HG02870 (cell line): ENCODE results near the gene CEACAM18.
"Not testable (repeated sequence)": the region's sequence is repeated elsewhere in the genome, so short reads cannot be mapped to it uniquely, and the experiment has no call there.

Experiments used
- ATAC-seq: cut with Tn5 transposase; IDR thresholded peaks from one replicate; pipeline ENCODE4 v1.9.1; 2021; ENCODE audit warnings: mild to moderate bottlenecking, moderate library complexity; ENCODE audit not compliant: unreplicated experiment

The CEACAM18 gene

DNA sequence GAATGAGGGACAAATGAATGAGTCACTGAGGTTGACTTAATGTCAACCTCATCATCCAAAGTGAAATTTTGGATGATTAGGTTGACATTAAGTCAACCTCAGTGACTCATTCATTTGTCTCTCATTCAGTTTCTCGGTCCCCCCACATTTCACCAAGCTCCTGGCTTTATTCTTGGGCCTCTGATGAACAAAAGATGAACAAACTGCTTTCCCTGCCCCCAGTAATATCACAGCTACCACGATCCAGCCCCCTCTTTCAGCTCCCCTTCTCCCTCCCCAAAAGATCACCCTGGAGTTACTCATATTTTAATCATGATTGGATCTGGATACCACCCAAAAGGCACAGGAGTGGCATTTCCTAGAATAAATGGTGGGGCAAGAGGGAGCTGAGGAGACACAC, 10.8 kb downstream of the CEACAM18 start:
- ATAC-seq = no peak

DNA sequence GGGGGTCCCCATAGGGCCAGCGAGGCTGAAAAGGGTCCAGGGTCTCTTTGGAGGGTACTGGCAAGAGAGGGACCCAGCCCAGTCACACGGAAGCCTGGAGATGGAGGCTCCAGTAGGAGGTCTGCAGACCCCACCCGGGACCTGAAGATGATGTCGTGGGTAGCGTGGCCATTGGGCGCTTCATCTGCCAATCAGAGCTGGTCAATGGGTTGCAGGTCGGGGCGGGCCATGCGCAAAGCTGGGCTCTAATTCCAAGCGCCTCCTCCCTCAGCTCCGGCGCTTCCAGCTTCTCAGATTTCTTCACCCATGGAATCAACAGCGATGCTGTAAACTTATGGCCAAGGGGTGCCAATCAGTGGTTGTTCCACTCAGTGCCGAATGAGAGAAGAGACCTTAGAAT, 12.3 kb downstream of the CEACAM18 start:
- no peak for ATAC-seq

DNA sequence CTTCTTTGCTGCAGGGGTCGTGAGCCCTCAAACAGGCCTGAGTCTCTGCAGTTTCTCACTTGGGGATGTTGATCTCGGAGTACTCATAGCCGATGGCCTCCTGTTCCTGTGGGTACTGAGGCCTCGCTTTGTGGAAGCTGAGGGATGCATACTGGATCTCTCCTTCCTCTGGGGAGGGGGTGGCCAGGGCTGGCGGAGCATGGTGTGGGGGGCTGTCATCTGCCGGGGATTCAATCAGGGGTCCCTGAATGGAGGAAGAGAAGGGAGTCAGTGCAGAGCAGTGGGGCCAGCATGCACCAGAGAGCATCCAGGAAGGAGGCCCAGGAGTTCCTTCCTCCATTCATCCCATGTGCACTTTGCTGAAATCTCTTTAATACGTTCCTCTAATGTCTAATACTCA, 13.2 kb downstream of the CEACAM18 start:
- no peak for ATAC-seq

DNA sequence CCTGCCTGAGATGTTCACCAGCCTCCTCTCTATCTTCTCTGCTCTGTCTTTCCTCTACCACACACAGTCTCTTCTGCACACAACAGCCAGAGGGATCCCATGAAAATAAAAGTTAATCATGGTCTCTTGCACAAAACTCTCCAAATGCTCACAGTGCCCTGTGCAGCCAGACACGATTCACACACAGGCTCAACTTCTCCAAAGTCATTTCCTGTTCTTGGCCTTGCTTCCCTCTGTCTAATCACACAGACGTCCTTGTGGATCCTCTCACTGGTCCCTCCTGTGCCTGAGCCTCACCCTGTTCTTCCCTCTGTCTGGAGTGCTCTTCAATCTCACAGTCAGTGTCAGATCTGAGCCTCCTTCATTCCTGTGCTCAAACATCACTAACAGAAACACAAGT, 15.4 kb downstream of the CEACAM18 start:
- no peak for ATAC-seq

DNA sequence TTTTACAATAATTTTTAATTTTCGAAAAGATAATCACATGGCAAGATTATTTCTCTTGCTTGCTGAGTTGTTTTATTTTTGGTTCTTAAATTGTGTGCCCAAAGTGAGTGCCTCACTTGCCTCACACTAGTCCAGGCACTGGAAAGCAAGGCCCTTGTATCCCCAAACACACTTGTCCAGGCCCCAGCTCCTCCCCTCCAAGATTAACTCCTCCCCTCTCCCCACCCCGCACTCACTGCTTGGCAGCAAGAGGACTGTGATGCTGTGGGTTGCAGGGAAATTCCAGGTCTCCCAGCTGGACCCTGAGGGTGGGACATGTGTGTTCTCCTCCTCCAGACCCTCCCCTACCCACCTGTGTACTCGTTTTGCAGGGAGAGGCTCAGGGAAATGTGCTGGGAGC, 19.3 kb downstream of the CEACAM18 start:
- no peak for ATAC-seq

DNA sequence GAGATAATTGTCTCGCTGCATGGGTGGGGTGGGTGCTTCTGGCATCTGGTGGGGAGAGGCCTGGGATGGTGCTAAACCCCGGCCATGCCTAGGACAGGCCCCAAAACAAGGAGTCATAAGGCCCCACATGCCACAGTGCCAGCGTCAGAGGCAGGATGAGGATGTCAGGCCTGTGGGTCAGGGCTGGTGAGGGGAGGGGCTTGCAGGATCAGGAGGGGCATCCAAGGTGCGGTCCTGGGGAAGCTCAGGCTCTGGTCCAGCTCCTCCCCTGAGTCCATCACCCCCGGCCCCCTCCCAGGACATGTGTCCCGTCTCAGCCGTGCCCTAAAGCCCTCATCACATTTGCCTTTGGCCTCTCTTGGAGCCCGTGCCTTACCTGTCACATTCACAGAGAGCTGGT, 22.6 kb downstream of the CEACAM18 start:
- not testable (repeated sequence) for ATAC-seq

DNA sequence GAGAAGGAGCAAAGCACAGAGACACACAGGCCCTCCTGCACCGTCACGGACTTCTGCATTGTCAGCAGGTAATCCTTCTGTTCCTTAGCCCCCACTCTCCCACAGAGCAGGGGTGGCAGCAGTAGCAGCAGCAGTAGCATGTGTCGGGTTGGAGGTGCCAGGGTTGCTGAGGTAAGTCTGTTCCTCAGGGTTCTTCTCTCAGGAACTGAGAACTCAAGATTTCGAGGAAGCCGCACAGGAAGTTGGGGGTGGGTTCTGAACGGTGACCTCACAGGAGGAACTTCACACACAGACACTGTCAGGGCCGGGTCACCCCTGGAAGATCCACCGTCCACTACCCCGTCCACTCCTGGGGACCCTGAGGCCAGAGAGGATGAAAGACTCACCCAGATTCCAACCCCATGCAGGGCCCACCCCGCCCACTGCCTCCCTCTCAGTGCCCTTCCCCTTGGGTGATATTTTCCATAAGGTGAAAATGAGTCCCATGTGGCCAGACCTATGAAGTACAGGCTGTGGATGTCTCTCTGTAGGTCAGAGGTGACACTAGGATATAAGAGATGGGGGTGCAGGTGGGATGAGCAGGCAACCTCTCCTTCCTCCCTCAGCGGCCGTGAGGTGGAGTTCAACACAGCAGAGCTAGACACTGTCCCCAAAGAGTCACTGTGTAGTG, 23.4 kb downstream of the CEACAM18 start, which contains the start of gene SIGLEC12:
TSS of gene SIGLEC12 (minus strand) at position 207 of the 670 bp plus-strand sequence. CDS start at position 140, 67 bp downstream.
- ATAC-seq = no peak

DNA sequence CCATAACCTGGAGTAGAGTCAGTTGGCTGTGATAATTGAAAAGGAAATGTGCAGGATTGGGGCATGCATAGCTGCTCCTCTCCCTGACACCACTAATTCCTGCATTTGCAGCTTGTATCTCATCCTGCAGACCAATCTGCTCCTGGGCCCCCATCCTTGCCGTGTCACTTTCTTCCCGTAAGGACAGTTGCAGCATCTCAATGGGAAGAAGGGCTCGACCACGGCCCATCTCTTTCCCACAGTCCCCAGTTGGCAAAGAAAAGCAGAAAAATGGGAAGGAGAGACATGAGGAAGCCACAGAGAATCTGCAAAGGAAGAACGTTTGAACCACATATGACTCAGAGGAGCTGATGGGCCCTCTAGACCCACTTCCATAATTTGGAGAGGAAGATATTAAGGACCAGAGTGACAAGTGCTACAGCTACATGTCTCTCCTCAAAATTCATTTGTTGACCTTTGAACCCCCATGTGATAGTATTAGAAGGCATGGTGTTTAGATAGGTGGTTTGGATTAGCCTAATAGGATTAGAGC, 25.0 kb downstream of the CEACAM18 start:
- no peak for ATAC-seq

DNA sequence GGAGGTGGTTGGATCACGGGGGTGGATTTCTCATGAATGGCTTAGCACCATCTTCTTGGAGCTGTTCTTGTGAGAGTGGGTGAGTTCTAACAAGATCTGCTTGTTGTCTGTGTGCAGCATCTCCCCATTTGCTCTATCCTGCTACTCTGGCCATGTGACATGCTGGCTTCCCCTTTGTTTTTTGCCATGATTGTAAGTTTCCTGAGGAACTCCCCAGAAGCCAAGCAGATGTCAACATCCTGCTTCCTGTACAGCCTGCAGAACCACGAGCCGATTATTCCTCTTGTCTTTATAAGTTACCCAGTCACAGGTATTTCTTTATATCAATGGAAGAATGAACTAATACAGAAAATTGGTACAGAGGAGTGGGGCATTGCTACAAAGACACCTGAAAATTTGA, 25.6 kb downstream of the CEACAM18 start:
- no peak for ATAC-seq

DNA sequence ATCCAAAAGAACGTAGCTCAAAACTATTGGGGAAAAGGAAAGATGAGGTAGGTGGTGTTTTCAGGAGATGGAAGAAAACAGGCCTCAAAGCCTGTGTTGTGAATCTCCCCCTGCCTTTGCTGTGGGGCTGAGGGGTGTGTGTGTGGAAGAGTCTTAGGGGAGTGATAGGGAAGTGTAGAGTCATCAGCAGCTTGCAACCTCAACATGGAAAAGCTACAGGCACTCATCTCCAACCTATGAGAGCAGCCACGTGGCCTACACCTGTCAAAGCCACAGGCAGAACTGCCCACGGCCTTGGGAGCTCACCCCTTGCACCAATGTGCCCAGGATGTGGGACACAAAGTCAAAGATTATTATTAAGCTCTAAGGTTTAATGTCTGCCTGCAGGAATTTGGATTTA, 27.6 kb downstream of the CEACAM18 start:
- no peak for ATAC-seq

DNA sequence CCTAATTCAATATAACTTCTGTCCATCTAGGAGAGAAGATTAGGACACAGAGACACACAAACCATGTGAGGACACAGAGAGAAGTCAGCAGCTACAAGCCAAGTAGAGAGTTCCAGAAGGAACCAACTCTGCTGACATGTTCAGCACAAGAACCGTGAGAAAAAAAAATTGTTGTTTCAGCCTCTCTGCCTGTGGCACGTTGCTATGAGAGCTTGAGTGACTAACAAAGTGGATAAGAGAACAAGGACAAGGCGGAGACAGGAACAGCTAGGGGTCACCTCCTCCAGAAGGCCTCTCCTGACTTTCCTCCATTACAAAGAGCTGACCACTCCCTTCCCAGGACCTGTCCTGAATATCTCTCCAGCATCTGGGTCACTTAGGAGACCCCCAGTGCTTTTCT, 28.9 kb downstream of the CEACAM18 start:
- ATAC-seq = no peak

DNA sequence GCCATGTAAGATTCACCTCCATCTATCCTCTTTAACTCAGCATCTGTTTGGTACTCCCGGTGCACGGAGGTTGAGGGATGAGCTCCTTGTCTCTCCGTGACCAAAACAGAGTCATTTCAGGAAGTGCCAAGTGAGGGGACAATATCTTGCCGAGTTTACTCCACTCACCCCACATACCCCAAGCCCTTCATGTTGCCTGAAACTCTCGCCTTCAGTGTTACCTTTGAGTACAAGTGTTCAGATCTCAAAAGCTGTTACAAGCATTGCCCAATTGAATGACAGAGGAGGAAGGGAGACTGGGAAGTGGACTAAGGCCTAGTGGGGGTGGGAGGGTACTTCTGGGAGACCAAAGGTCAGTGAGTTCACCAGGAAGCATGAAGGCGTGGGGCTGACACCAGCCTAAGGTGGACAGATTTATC, 29.3 kb downstream of the CEACAM18 start:
- no peak for ATAC-seq

DNA sequence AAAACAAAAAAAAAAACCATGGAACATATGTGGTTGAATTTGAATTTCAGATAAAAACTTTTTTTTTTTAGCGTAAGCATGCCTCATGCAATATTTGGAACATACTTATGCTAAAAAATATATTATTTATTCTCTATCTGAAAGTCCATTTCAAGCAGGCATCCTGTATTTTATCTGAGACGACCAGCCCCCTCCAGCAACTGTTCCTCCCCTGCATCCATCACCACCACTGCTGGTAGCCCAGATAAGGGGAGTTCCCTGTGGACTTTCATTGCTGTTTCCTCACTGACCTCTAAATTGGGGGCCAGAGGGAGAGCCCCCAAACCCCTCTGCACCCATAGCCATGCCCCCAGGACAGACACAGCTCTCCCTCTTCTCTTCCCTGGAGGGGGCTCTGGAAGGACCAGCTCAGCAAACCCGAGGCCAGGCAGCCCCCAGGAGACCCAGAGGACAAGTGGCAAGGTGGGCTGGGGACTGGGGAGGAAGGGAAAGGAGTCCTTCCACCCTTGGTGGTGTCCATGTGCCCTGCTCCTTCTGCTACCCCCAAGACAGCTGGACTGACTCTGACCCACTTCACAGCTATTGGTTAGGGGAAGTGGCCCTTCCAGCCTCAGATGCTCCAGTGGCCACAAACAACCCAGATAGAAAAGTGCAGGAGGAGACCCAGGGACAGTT, 29.9 kb downstream of the CEACAM18 start:
- ATAC-seq = no peak

DNA sequence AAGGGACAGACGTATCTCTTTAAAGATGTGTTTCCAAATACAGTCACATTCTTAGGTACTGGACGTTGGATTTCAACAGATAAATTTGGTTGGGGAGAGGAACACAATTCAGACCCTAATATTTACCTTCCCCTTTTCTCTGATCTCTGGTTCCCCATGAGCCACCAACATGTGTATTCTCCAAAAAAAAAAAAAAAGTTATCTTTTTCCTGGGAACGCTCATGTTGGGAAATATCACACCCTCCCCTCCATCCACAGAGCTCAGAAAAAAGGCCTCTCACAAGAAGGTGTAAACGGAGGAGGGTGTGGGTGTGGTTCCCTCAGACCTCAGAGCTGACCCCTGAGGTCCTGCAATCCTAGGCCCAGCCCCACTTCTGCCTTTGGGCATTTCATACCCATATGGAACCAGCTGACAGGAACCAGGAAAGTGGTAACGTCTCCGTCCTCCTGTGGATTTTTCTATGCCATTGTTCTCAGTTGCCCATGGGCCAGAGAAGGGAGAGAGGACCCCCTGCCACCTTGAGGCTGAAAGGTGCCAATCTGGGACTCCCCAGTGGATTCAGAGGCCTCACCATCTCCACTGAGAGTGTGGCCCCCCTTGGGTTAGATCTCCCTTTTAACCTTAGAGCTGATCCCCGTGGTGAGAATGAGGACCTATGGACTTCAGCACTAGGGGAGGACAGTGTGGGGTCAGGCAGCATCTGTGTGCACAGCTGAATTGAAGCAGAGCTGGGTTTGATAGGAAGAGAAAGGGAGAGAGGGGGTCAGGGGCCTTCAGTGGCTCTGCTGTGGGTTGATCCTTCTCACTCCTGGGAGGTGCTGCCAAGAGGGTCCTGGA, 31.7 kb downstream of the CEACAM18 start:
- ATAC-seq = no peak

DNA sequence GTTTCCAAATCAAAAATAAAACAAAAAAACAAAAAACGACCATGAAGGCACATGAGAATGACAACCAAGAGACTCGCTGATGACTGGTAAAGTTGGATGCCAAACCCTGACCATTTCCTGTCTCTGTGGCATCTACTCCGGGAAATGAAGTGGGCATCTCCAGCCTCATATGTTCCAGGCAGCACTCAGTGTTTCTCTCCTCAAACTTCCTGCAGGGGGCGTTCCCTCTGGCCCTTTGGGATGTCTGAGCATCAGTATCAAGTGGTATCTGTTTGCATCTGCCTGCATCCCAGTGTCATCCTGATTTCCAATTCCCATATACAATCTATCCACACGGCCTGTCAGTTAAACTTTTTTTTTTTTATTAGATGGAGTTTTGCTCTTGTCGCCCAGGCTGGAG, 33.0 kb downstream of the CEACAM18 start:
- ATAC-seq = no peak

DNA sequence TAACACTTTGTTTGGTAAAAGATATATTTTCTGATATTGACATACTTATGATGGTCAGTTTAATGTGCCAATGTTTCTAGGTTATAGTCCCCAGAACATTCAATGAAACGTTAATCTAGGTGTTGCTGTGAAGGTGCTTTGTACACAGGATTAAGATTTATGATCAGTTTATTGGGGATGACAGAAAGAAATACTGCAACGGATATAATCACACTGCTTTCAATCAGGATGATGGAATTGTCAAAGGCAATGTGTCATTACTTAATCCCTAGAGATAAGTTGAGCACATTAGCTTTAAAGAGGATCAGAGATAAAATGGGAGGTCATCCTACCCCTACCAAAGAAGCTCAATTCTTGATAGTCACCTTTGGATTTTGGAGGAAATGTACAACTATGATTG, 35.6 kb downstream of the CEACAM18 start:
- ATAC-seq = no peak

DNA sequence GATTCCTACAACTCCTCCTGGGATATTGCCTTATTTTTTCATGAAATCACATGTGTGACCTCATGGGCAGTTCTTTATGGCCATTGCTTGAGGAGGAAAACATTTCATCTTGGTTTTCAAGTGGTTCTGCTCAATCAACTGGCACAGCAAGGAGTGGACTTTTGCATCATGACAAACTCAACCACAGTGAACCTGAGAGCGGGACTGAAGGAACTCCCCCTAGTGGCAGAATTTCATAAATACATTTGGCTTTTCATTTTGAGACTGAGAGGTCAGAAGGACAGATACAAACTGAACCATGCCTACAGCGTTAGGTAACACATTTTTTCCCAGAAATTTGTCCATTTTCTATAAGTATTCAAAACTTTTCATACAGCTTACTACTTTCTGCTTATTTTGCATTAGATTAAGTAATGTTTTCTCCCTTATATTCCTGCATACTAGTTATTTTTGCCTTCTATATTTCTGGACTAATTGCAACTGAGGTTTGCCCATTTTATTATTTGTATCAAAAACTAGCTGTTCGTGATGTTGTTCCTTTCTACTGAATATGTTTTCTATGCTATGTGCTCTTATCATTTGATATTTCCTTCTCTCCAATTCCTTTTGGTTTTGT, 36.6 kb downstream of the CEACAM18 start:
- no peak for ATAC-seq

DNA sequence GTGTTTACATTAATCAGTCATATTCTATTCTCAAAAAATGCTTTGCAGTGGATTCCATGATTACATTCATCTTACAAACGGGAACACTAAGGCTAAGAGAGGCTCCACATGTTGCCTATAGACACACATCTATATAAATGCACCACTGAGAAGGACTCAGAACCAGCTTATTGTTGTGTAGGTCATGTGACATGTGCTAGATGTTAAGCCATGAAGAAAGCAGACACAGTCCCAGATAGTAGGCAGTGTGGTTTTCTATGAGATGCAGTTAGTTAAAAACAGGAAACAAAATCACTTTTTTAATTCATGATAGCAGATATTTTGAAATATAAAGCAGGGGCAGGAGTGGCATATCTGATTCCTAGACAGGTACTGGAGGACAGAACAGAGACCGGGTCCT, 42.4 kb downstream of the CEACAM18 start:
- no peak for ATAC-seq

DNA sequence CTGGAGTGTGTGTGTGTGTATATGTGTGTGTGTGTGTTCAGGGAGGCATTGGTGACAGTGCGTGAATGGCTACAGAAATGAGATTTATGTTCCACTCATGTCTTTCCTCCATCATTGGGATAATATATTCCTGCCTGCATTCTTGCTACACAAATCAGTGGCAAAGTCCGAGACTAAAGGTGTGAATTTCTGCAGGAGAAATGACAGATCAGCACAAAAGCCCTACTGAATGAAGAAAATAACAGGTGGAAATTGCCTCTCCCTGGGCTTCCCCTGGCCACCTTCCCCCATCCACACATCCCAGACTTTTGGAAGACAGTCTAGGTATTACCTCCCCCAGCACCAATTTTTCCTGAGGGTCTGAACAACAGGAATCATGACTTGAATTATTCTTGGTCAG, 43.0 kb downstream of the CEACAM18 start:
- ATAC-seq = no peak

DNA sequence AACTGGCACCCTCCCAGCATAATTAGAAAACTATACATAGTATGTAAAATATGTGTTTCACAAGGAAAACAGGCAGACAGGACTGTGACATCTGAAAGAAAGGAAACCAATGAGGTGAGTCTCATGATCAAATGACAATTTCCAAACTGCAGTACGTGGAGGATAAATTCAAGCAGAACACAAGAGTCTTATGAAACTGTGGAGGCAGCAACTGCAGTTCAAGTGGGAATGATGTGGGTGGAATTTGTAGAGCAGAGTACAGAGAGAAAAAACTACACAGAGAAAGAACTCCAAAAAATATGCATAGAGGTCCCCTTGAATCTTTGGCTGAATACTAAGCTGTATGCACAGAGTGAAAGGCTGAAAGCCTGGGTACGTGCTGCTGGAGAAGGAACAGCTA, 43.4 kb downstream of the CEACAM18 start:
- no peak for ATAC-seq

DNA sequence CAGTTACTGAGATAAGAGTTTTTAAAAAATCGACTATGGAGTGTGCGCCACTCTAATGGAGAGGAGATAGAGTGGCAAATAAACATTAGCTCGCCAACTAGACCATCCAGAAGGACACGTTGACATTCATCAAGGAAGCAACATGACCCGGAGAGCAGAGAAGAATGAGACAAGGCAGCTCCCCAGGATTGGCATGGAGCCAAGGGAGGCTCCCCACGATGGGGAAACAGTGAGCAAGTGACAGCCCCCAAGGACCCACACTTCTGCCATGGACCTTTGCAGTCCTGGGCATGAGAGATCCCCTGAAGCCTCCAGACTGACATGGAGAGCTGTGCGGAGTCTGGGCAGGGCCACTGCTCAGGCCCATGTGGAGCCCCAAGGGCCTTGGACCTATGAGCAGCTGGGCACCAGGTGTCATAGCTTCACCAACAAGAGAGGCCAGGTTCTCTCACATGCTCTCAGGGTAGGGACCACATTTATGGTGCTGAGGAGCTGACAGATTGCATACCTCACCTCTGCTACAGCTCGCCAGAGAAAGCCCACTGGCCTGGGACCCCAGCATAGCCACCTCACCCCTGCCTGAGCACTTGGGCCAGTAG, 46.4 kb downstream of the CEACAM18 start:
- no peak for ATAC-seq
